GM12878 (cell line): Measurements from ENCODE around the gene SRP54. TPM values are rescaled to one million over a fixed set of nuclear protein-coding genes. Genes with fewer than 3 reads are reported as not detected.

Experiments
- ATAC-seq: fragments of 200-7000 bp; cut with Tn5 transposase; 3 replicates; pipeline ENCODE4 v1.9.1; 2020; ENCODE audit warnings: mild to moderate bottlenecking, moderate library complexity
- BruUV-seq: library from RNA; stranded (reverse); fragments of 400-500 nt; replicated peaks from 2 replicates; lab custom pipeline; 2021; lab: Mats Ljungman, UMichigan
- CTCF ChIA-PET: fragments of 300-600 bp; sonication (Branson Sonifier 250); formaldehyde crosslinking; extraction: SDS; loops from one replicate; lab custom pipeline; 2021; ENCODE audit warnings: inconsistent platforms; lab: Yijun Ruan, JAX
- POLR2A ChIA-PET: fragments of 350-600 bp; formaldehyde crosslinking; extraction: SDS; loops from one replicate; lab custom pipeline; 2021; ENCODE audit warnings: inconsistent platforms; lab: Charles Lee
- RAD21 ChIA-PET: fragments of 300-600 bp; sonication (Branson Sonifier 250); formaldehyde crosslinking; loops from one replicate; lab custom pipeline; 2023; ENCODE audit warnings: antibody characterized with exemption; ENCODE audit not compliant: unreplicated experiment; lab: Charles Lee
- SMC1A ChIA-PET: fragments of 300-600 bp; sonication (Branson Sonifier 250); formaldehyde crosslinking; loops from one replicate; lab custom pipeline; 2023; ENCODE audit not compliant: unreplicated experiment, uncharacterized antibody; lab: Charles Lee
- DNase-seq: peaks from one replicate; pipeline ENCODE4 v3.0.0-alpha.2; 2011; ENCODE audit warnings: low read depth, low spot score
- FAIRE-seq: peaks from 3 replicates; lab custom pipeline; 2011; peaks lifted over from hg19 to GRCh38; lab: Jason Lieb, UNC
- H2AFZ ChIP-seq: 2 replicates; pipeline ENCODE4 v1.6.0; 2011; ENCODE audit warnings: low read depth, low read length, control low read depth; ENCODE audit not compliant: control insufficient read depth
- H3K27ac ChIP-seq: 2 replicates; pipeline ENCODE4 v1.5.1; 2011; ENCODE audit warnings: control low read depth; ENCODE audit not compliant: control insufficient read depth, insufficient read depth
- H3K27me3 ChIP-seq, 2 experiments: replicated peaks in 1 of 2; 2 replicates each; pipeline versions ENCODE4 v1.6.0 to v1.6.1; 2011; ENCODE audit warnings: low read length in 1 of 2; ENCODE audit not compliant: control insufficient read depth in 2 of 2, insufficient read depth in 2 of 2
- H3K36me3 ChIP-seq, 2 experiments: 2 replicates each; pipeline ENCODE4 v1.5.1; 2011; ENCODE audit warnings: low read length in 1 of 2; ENCODE audit not compliant: control insufficient read depth in 2 of 2, insufficient read depth in 2 of 2
- H3K4me1 ChIP-seq: 2 replicates; pipeline ENCODE4 v1.6.1; 2011; ENCODE audit warnings: mild to moderate bottlenecking, low read length, moderate library complexity, mixed read lengths; ENCODE audit not compliant: control insufficient read depth, insufficient read depth
- H3K4me2 ChIP-seq: 2 replicates; pipeline ENCODE4 v1.6.0; 2011; ENCODE audit warnings: control low read depth; ENCODE audit not compliant: control insufficient read depth, insufficient read depth
- H3K4me3 ChIP-seq: fragments of 200-600 bp; sonication (generic); 2 replicates; pipeline ENCODE4 v1.5.1; 2016
- H3K79me2 ChIP-seq: 2 replicates; pipeline ENCODE4 v1.6.0; 2011; ENCODE audit warnings: low read length; ENCODE audit not compliant: control insufficient read depth, insufficient read depth
- H3K9ac ChIP-seq: 2 replicates; pipeline ENCODE4 v1.8.0; 2011; ENCODE audit warnings: low read length, control low read depth, mixed read lengths; ENCODE audit not compliant: control insufficient read depth, insufficient read depth
- H3K9me3 ChIP-seq: replicated peaks from 3 replicates; pipeline ENCODE4 v1.5.1; 2011; ENCODE audit warnings: mild to moderate bottlenecking, low read length; ENCODE audit not compliant: control insufficient read depth, insufficient read depth
- H4K20me1 ChIP-seq: 2 replicates; pipeline ENCODE4 v1.6.0; 2011; ENCODE audit not compliant: control insufficient read depth, insufficient read depth
- CBX3 ChIP-seq: fragments of 200-600 bp; sonication (generic); IDR thresholded peaks from 2 replicates; pipeline ENCODE4 v1.6.1; 2016; ENCODE audit warnings: low read depth, borderline replicate concordance
- CEBPZ ChIP-seq: fragments of 150-350 bp; IDR thresholded peaks from 2 replicates; pipeline ENCODE4 v1.6.1; 2016; ENCODE audit warnings: low read depth, low read length
- CHD4 ChIP-seq: fragments of 200-600 bp; sonication (generic); IDR thresholded peaks from 2 replicates; pipeline ENCODE4 v1.6.1; 2016; ENCODE audit warnings: mild to moderate bottlenecking
- DPF2 ChIP-seq: fragments of 450-650 bp; IDR thresholded peaks from 2 replicates; pipeline ENCODE4 v1.6.1; 2017; ENCODE audit warnings: mild to moderate bottlenecking
- ELK1 ChIP-seq: IDR thresholded peaks from 2 replicates; pipeline ENCODE4 v1.6.1; 2012; ENCODE audit warnings: low read depth, low read length, improper control_type of control experiment
- MEF2B ChIP-seq: fragments of 450-650 bp; IDR thresholded peaks from 2 replicates; pipeline ENCODE4 v1.6.1; 2018; ENCODE audit warnings: mild to moderate bottlenecking, moderate library complexity; ENCODE audit not compliant: partially characterized antibody, poor library complexity, severe bottlenecking
- MTA3 ChIP-seq: IDR thresholded peaks from 2 replicates; pipeline ENCODE4 v1.6.1; 2012; ENCODE audit warnings: low read length, inconsistent platforms, borderline replicate concordance
- NR2C2 ChIP-seq: IDR thresholded peaks from 2 replicates; pipeline ENCODE4 v1.6.1; 2011; ENCODE audit warnings: borderline replicate concordance, low read depth; ENCODE audit not compliant: control insufficient read depth, insufficient read length
- PAX5 ChIP-seq: IDR thresholded peaks from 2 replicates; pipeline ENCODE4 v1.6.1; 2011; ENCODE audit warnings: low read depth, low read length, borderline replicate concordance
- RB1 ChIP-seq: fragments of 450-650 bp; formaldehyde crosslinking; IDR thresholded peaks from 2 replicates; pipeline ENCODE4 v1.6.1; 2017; ENCODE audit warnings: mild to moderate bottlenecking, borderline replicate concordance
- RELB ChIP-seq: fragments of 450-650 bp; IDR thresholded peaks from 2 replicates; pipeline ENCODE4 v1.6.1; 2017; ENCODE audit warnings: low read depth, mild to moderate bottlenecking, moderate library complexity
- SIN3A ChIP-seq: IDR thresholded peaks from 2 replicates; pipeline ENCODE4 v1.6.1; 2012; ENCODE audit warnings: low read depth, low read length, improper control_type of control experiment
- TAF1 ChIP-seq: IDR thresholded peaks from 2 replicates; pipeline ENCODE4 v1.6.1; 2011; ENCODE audit warnings: mild to moderate bottlenecking, low read depth, low read length, borderline replicate concordance
- TCF12 ChIP-seq: IDR thresholded peaks from 2 replicates; pipeline ENCODE4 v1.6.1; 2011; ENCODE audit warnings: low read depth, mild to moderate bottlenecking, low read length
- USF1 ChIP-seq: IDR thresholded peaks from 2 replicates; pipeline ENCODE4 v1.6.1; 2011; ENCODE audit warnings: borderline replicate concordance, low read depth, mild to moderate bottlenecking, moderate library complexity, mixed read lengths, low read length; ENCODE audit not compliant: insufficient read depth; ENCODE audit errors: extremely low read length
- ZNF384 ChIP-seq: IDR thresholded peaks from 2 replicates; pipeline ENCODE4 v1.6.1; 2012; ENCODE audit warnings: low read depth, mild to moderate bottlenecking, low read length, improper control_type of control experiment, borderline replicate concordance
- WGBS: methylation state at CpG from one replicate; pipeline ENCODE4 v1.1.6; 2016; ENCODE audit warnings: low lambda C conversion rate; ENCODE audit not compliant: insufficient replicate concordance, insufficient coverage; ENCODE audit errors: missing lambda C conversion rate; 5-methylcytosine and 5-hydroxymethylcytosine counted together
- in situ Hi-C: fragments of 300-500 bp; cut with MboI; formaldehyde crosslinking; loops from 9 replicates; pipeline ENCODE4 v1.14.3; 2018; ENCODE audit warnings: mixed read lengths
- intact Hi-C: fragments of 100-400 bp; cut with micrococcal nuclease; formaldehyde crosslinking; loops from one replicate; pipeline ENCODE4 v1.14.2; 2022; ENCODE audit not compliant: unreplicated experiment
- polyA plus RNA-seq, 11 experiments: library from polyadenylated mRNA; depleted of rRNA in 4 of 11; unstranded in 6 of 11; stranded (reverse) in 5 of 11; fragments of >200 nt; fragmentation: Nextera tagmentation in 4 of 11; fragmentation: Illumina TruSeq in 1 of 11; extraction: Ambion mirVana in 4 of 11; extraction: Trizol in 1 of 11; gene quantifications; 1 replicate in 1 of 11; 2 replicates in 10 of 11; pipeline versions ENCODE4 v1.2.1 to v1.2.3, GENCODE V29; 2011 to 2016; ENCODE audit warnings: inconsistent platforms in 2 of 11, missing spikeins in 2 of 11, low read depth in 1 of 11
- total RNA-seq, 4 experiments: library from RNA; depleted of rRNA in 3 of 4; stranded (reverse); fragments of >200 nt in 3 of 4; fragmentation: Illumina TruSeq in 1 of 4; extraction: Trizol in 1 of 4; gene quantifications; 2 replicates each; pipeline versions ENCODE4 v1.2.1 to v1.2.3, GENCODE V29; 2013 to 2021

Gene SRP54
- total and polyA plus RNA-seq, 10 of the 15 experiments (the other 5 are each of a cell fraction or from before 2014, with no cell fraction given), result 54.1 to 130 (median 72.3) TPM

GRCh38 chr14:35032562-35032961, 49.8 kb downstream of the SRP54 start:
- TF ChIP-seq TAF1, result no peak
- no peak for TF ChIP-seq RB1
- TF ChIP-seq ELK1, result no peak
- no peak for TF ChIP-seq NR2C2
- no peak for TF ChIP-seq MEF2B
- no peak for TF ChIP-seq TCF12
- no peak for TF ChIP-seq USF1
- no peak for TF ChIP-seq MTA3
- TF ChIP-seq CEBPZ, result no peak
- no peak for TF ChIP-seq PAX5
- no peak for TF ChIP-seq CBX3
- TF ChIP-seq CHD4, result no peak
- no peak for TF ChIP-seq DPF2
- TF ChIP-seq SIN3A, result no peak
- TF ChIP-seq RELB, result no peak
- no peak for TF ChIP-seq ZNF384
- H3K27ac ChIP-seq, result no peak overlapping the region
- DNase-seq, result no peak
- ChIA-PET CTCF (interaction anchor here (0.6 to 1.3 kb wide), 2 partner anchors 11 to 24 kb away, joined by 3 read pairs; no protein-coding TSS in a partner anchor), RAD21 (no interaction called here), SMC1A (interaction anchor here (0.9 kb wide), 1 partner anchor 11 kb away, joined by 3 read pairs; no protein-coding TSS in a partner anchor), POLR2A (interaction anchor here (1.6 kb wide), 1 partner anchor 11 kb away, joined by 5 read pairs; no protein-coding TSS in a partner anchor)
- H3K4me1 ChIP-seq, result no peaks in the 10 kb centered on the region
- no peak overlapping the region for H3K9ac ChIP-seq
- FAIRE-seq, result no peak
- no peaks in the 10 kb centered on the region for H3K27me3 ChIP-seq
- no peak overlapping the region for H3K4me2 ChIP-seq
- 100% methylated on average over 2 of the region's 2 CpGs for WGBS
- H2AFZ ChIP-seq, result no peak overlapping the region
- intact Hi-C loops (no loop called here), in situ Hi-C loops (no loop called here)
- ATAC-seq, result no peak
- no peak overlapping the region for H3K4me3 ChIP-seq
- H3K36me3 ChIP-seq, result no peaks in the 10 kb centered on the region; a peak in 2 of 4 replicates
- peaks cover 17% of the 10 kb centered on the region for H3K9me3 ChIP-seq
- H3K79me2 ChIP-seq, result no peaks in the 10 kb centered on the region
- no peaks in the 10 kb centered on the region for H4K20me1 ChIP-seq
- BruUV-seq, result no TSS peak
